Activated CD4-positive, alpha-beta T cell treated with anti-CD3 and anti-CD28 coated beads for 4 hours (primary cell): ENCODE data around the gene HNRNPLL.
A peak's percentile ranks its signal among the peaks of the same experiment; 100 is the strongest.

Experiments used
- DNase-seq, 2 donors: peaks; one replicate each; pipeline ENCODE4 v3.0.0-alpha.2; 2020

Gene HNRNPLL

GRCh38 chr2:38592951-38593350 is 9.8 kb downstream of the HNRNPLL start:
- no peak for DNase-seq

GRCh38 chr2:38591152-38591551 is 11.6 kb downstream of the HNRNPLL start:
- DNase-seq, result no peak

GRCh38 chr2:38590053-38590452 is 12.7 kb downstream of the HNRNPLL start:
- DNase-seq, result no peak

GRCh38 chr2:38586931-38587330 is 15.8 kb downstream of the HNRNPLL start:
- DNase-seq, result no peak

GRCh38 chr2:38584881-38585280 is 17.8 kb downstream of the HNRNPLL start:
- DNase-seq, result no peak

- DNase-seq, result no peak
These were observed 18.7 kb downstream of the HNRNPLL start for GRCh38 chr2:38583994-38584393.

GRCh38 chr2:38583524-38583923 is 19.2 kb downstream of the HNRNPLL start:
- no peak for DNase-seq

- DNase-seq, result peak; percentile 45 to 60
These were observed 21.3 kb downstream of the HNRNPLL start for GRCh38 chr2:38581193-38582147.

- no peak for DNase-seq
These were observed 22.6 kb downstream of the HNRNPLL start for GRCh38 chr2:38580115-38580636.

- no peak for DNase-seq
These were observed 23.9 kb downstream of the HNRNPLL start for GRCh38 chr2:38578832-38579231.

GRCh38 chr2:38574278-38574677 is 28.4 kb downstream of the HNRNPLL start:
- DNase-seq, result no peak

GRCh38 chr2:38572167-38572566 is 30.6 kb downstream of the HNRNPLL start:
- DNase-seq, result peak; percentile 55 to 65

- no peak for DNase-seq
These were observed 31.5 kb downstream of the HNRNPLL start for GRCh38 chr2:38571193-38571592.

GRCh38 chr2:38568724-38569436 is 33.8 kb downstream of the HNRNPLL start:
- no peak for DNase-seq

- no peak for DNase-seq
These were observed 37.4 kb downstream of the HNRNPLL start for GRCh38 chr2:38565333-38565732.

GRCh38 chr2:38561691-38562090 is 41.0 kb downstream of the HNRNPLL start:
- DNase-seq, result no peak

GRCh38 chr2:38560092-38560491 is 42.6 kb downstream of the HNRNPLL start:
- DNase-seq, result no peak

GRCh38 chr2:38557981-38558380 is 44.7 kb downstream of the HNRNPLL start:
- no peak for DNase-seq

- no peak for DNase-seq
These were observed 45.5 kb downstream of the HNRNPLL start for GRCh38 chr2:38557217-38557616.

- no peak for DNase-seq
These were observed 46.5 kb downstream of the HNRNPLL start for GRCh38 chr2:38556006-38556801.

- no peak for DNase-seq
These were observed 47.6 kb downstream of the HNRNPLL start for GRCh38 chr2:38554973-38555595.

- DNase-seq, result no peak
These were observed 49.2 kb downstream of the HNRNPLL start for GRCh38 chr2:38553554-38553953.
